ENCODE data around the gene MTX3. TPM values are rescaled to one million over a fixed set of nuclear protein-coding genes. Genes with fewer than 3 reads are reported as not detected.

The MTX3 gene
- total RNA-seq, 4 donors from 2014 or later, result 15.0 to 20.8 (median 15.8) TPM

- TF ChIP-seq CTCF (IDR thresholded peaks at IDR 0.05) (no peak), EP300 (IDR thresholded peaks at IDR 0.05) (no peak)
- Histone ChIP-seq H3K9me3 (no peaks in the 10 kb centered on the region), H3K36me3 (no peaks in the 10 kb centered on the region), H3K4me1 (peaks cover 0 to 9% (median 0%) of the 10 kb centered on the region in 4 donors), H3K27me3 (no peaks in the 10 kb centered on the region), H3K4me3 (no peak overlapping the region), H3K27ac (replicated peaks in 1 of 4) (no peak overlapping the region)
- 91% methylated on average over 3 of the region's 3 CpGs for WGBS
- intact Hi-C loops (cut with DNase I), result no loop called here
- no peak for DNase-seq (ENCODE audit: extremely low spot score)
These were observed 56.4 kb downstream of the MTX3 start for GRCh38 chr5:79934681-79935080.

GRCh38 chr5:79932510-79933504 lies 58.3 kb downstream of the MTX3 start:
- Histone ChIP-seq H3K4me1 (peaks cover 0 to 9% (median 0%) of the 10 kb centered on the region in 4 donors), H3K27me3 (no peaks in the 10 kb centered on the region), H3K9me3 (no peaks in the 10 kb centered on the region), H3K36me3 (no peaks in the 10 kb centered on the region), H3K4me3 (no peak overlapping the region), H3K27ac (replicated peaks in 1 of 4) (no peak overlapping the region)
- intact Hi-C loops (cut with DNase I), result no loop called here
- no peak for DNase-seq (ENCODE audit: extremely low spot score)
- 79% methylated on average over 10 of the region's 10 CpGs for WGBS
- TF ChIP-seq POLR2AphosphoS5 (IDR thresholded peaks at IDR 0.05) (no peak), CTCF (IDR thresholded peaks at IDR 0.05) (no peak), POLR2A (IDR thresholded peaks at IDR 0.05; ENCODE audit: low read depth) (no peak), EP300 (IDR thresholded peaks at IDR 0.05) (no peak)

GRCh38 chr5:79931866-79932265 lies 59.2 kb downstream of the MTX3 start:
- H3K4me1 ChIP-seq, result peaks cover 0 to 9% (median 0%) of the 10 kb centered on the region in 4 donors
- no peaks in the 10 kb centered on the region for H3K36me3 ChIP-seq
- H3K4me3 ChIP-seq, result no peak overlapping the region
- WGBS, result 83% methylated on average over 4 of the region's 4 CpGs
- TF ChIP-seq POLR2AphosphoS5 (IDR thresholded peaks at IDR 0.05) (no peak), POLR2A (IDR thresholded peaks at IDR 0.05; ENCODE audit: low read depth) (no peak), EP300 (IDR thresholded peaks at IDR 0.05) (no peak), CTCF (IDR thresholded peaks at IDR 0.05) (no peak)
- intact Hi-C loops (cut with DNase I), result no loop called here
- DNase-seq (ENCODE audit: extremely low spot score), result no peak
- H3K9me3 ChIP-seq, result no peaks in the 10 kb centered on the region
- H3K27me3 ChIP-seq, result no peaks in the 10 kb centered on the region
- H3K27ac ChIP-seq (replicated peaks in 1 of 4), result no peak overlapping the region

- Histone ChIP-seq H3K4me1 (peaks cover 0 to 9% (median 0%) of the 10 kb centered on the region in 4 donors), H3K27ac (replicated peaks in 1 of 4) (no peak overlapping the region), H3K4me3 (no peak overlapping the region), H3K9me3 (no peaks in the 10 kb centered on the region), H3K27me3 (no peaks in the 10 kb centered on the region), H3K36me3 (no peaks in the 10 kb centered on the region)
- WGBS, result 93% methylated on average over 2 of the region's 2 CpGs
- DNase-seq (ENCODE audit: extremely low spot score), result no peak
- intact Hi-C loops (cut with DNase I), result no loop called here
- no peak for TF ChIP-seq CTCF (IDR thresholded peaks at IDR 0.05)
- TF ChIP-seq EP300 (IDR thresholded peaks at IDR 0.05), result no peak
- no peak for TF ChIP-seq POLR2A (IDR thresholded peaks at IDR 0.05; ENCODE audit: low read depth)
These were observed 59.7 kb downstream of the MTX3 start for GRCh38 chr5:79931409-79931808.
